ENCODE results near the gene ADAM11. TPM values are rescaled to one million over a fixed set of nuclear protein-coding genes. Genes with fewer than 3 reads are reported as not detected.
"Not testable (repeated sequence)": the region's sequence is repeated elsewhere in the genome, so short reads cannot be mapped to it uniquely, and the experiment has no call there.

Gene ADAM11
- under 1 TPM; 0.31 to 0.53 TPM for total RNA-seq

GRCh38 chr17:44758414-44759085 is at the start of gene ADAM11:
ADAM11 (plus strand) TSS chr17:44758988; CDS start chr17:44759200, 212 bp downstream.
- Mint-ChIP-seq H3K4me1 (ENCODE audit: low read depth in 2 of 2) (peaks cover 0 to 3% of the 10 kb centered on the region in 2 donors), H3K9me3 (no peaks in the 10 kb centered on the region), H3K4me3 (peak within 1 kb of the TSS; percentile 44), H3K27ac (no peak within 1 kb of the TSS), H3K27me3 (peaks cover 5 to 14% of the 10 kb centered on the region in 2 donors), H3K36me3 (no peaks in the 10 kb centered on the region)
- ATAC-seq (peak; percentile 13 to 30), DNase-seq (ENCODE audit: low spot score) (no peak)

GRCh38 chr17:44719444-44719843 is 39.3 kb upstream of the ADAM11 start:
- no peaks in the 10 kb centered on the region for H3K36me3 Mint-ChIP-seq
- H3K9me3 Mint-ChIP-seq = no peaks in the 10 kb centered on the region
- no peak for ATAC-seq
- no peak for DNase-seq (ENCODE audit: low spot score)
- no peak overlapping the region for H3K27ac Mint-ChIP-seq
- H3K27me3 Mint-ChIP-seq = no peaks in the 10 kb centered on the region
- H3K4me3 Mint-ChIP-seq = no peak overlapping the region
- no peaks in the 10 kb centered on the region for H3K4me1 Mint-ChIP-seq (ENCODE audit: low read depth in 2 of 2)

- Mint-ChIP-seq H3K27me3 (no peaks in the 10 kb centered on the region), H3K4me1 (ENCODE audit: low read depth in 2 of 2) (no peaks in the 10 kb centered on the region), H3K36me3 (no peaks in the 10 kb centered on the region), H3K9me3 (no peaks in the 10 kb centered on the region), H3K4me3 (no peak overlapping the region), H3K27ac (no peak overlapping the region)
- ATAC-seq (no peak), DNase-seq (ENCODE audit: low spot score) (no peak)
These were observed 36.5 kb upstream of the ADAM11 start for GRCh38 chr17:44722254-44722653.

GRCh38 chr17:44726121-44726520 is 32.7 kb upstream of the ADAM11 start:
- ATAC-seq = not testable (repeated sequence)

GRCh38 chr17:44733753-44734152 is 25.0 kb upstream of the ADAM11 start:
- Mint-ChIP-seq H3K4me3 (no peak overlapping the region), H3K9me3 (no peaks in the 10 kb centered on the region), H3K4me1 (ENCODE audit: low read depth in 2 of 2) (peaks cover 0 to 3% of the 10 kb centered on the region in 2 donors), H3K27me3 (no peaks in the 10 kb centered on the region), H3K27ac (no peak overlapping the region), H3K36me3 (no peaks in the 10 kb centered on the region)
- DNase-seq (ENCODE audit: low spot score) = no peak
- no peak for ATAC-seq

More at GRCh38 chr17:44726121-44726520, 32.7 kb upstream of the ADAM11 start:
- H3K27me3 Mint-ChIP-seq; H3K4me1 Mint-ChIP-seq (ENCODE audit: low read depth in 2 of 2); H3K36me3 Mint-ChIP-seq; H3K4me3 Mint-ChIP-seq; DNase-seq (ENCODE audit: low spot score); H3K27ac Mint-ChIP-seq; H3K9me3 Mint-ChIP-seq: not testable (repeated sequence)

- no peaks in the 10 kb centered on the region for H3K36me3 Mint-ChIP-seq
- DNase-seq (ENCODE audit: low spot score) = no peak
- no peak overlapping the region for H3K27ac Mint-ChIP-seq
- peaks cover 0 to 6% of the 10 kb centered on the region in 2 donors for H3K4me1 Mint-ChIP-seq (ENCODE audit: low read depth in 2 of 2)
- no peaks in the 10 kb centered on the region for H3K27me3 Mint-ChIP-seq
- H3K9me3 Mint-ChIP-seq = no peaks in the 10 kb centered on the region
- no peak for ATAC-seq
- no peak overlapping the region for H3K4me3 Mint-ChIP-seq
These were observed 24.5 kb upstream of the ADAM11 start for GRCh38 chr17:44734272-44734671.

- peak in 1 of 2 donors; percentile 27 for ATAC-seq
- DNase-seq (ENCODE audit: low spot score) = no peak
- Mint-ChIP-seq H3K9me3 (no peaks in the 10 kb centered on the region), H3K4me1 (ENCODE audit: low read depth in 2 of 2) (peaks cover 0 to 6% of the 10 kb centered on the region in 2 donors), H3K4me3 (no peak overlapping the region), H3K27ac (no peak overlapping the region), H3K27me3 (no peaks in the 10 kb centered on the region), H3K36me3 (no peaks in the 10 kb centered on the region)
These were observed 22.1 kb upstream of the ADAM11 start for GRCh38 chr17:44736551-44737240.

- H3K36me3 Mint-ChIP-seq = no peaks in the 10 kb centered on the region
- H3K4me1 Mint-ChIP-seq (ENCODE audit: low read depth in 2 of 2) = peaks cover 0 to 6% of the 10 kb centered on the region in 2 donors
- no peak overlapping the region for H3K4me3 Mint-ChIP-seq
- DNase-seq (ENCODE audit: low spot score) = no peak
- H3K27me3 Mint-ChIP-seq = no peaks in the 10 kb centered on the region
- H3K27ac Mint-ChIP-seq = no peak overlapping the region
- no peaks in the 10 kb centered on the region for H3K9me3 Mint-ChIP-seq
- ATAC-seq = peak; percentile 64 to 78
These were observed 20.4 kb upstream of the ADAM11 start for GRCh38 chr17:44738214-44738906.

- Mint-ChIP-seq H3K27ac (no peak overlapping the region), H3K36me3 (no peaks in the 10 kb centered on the region), H3K9me3 (no peaks in the 10 kb centered on the region), H3K27me3 (no peaks in the 10 kb centered on the region), H3K4me1 (ENCODE audit: low read depth in 2 of 2) (peaks cover 0 to 6% of the 10 kb centered on the region in 2 donors), H3K4me3 (no peak overlapping the region)
- DNase-seq (ENCODE audit: low spot score) (no peak), ATAC-seq (no peak)
These were observed 17.5 kb upstream of the ADAM11 start for GRCh38 chr17:44741316-44741715.

- H3K27ac Mint-ChIP-seq = no peak overlapping the region
- no peaks in the 10 kb centered on the region for H3K9me3 Mint-ChIP-seq
- H3K36me3 Mint-ChIP-seq = no peaks in the 10 kb centered on the region
- no peaks in the 10 kb centered on the region for H3K27me3 Mint-ChIP-seq
- H3K4me3 Mint-ChIP-seq = no peak overlapping the region
- ATAC-seq (no peak), DNase-seq (ENCODE audit: low spot score) (no peak)
- H3K4me1 Mint-ChIP-seq (ENCODE audit: low read depth in 2 of 2) = no peaks in the 10 kb centered on the region
These were observed 13.5 kb upstream of the ADAM11 start for GRCh38 chr17:44745301-44745700.

GRCh38 chr17:44745738-44746137 is 13.1 kb upstream of the ADAM11 start:
- H3K27ac Mint-ChIP-seq; H3K9me3 Mint-ChIP-seq; H3K36me3 Mint-ChIP-seq; DNase-seq (ENCODE audit: low spot score); H3K4me3 Mint-ChIP-seq; H3K27me3 Mint-ChIP-seq; ATAC-seq; H3K4me1 Mint-ChIP-seq (ENCODE audit: low read depth in 2 of 2): not testable (repeated sequence)

- no peak for DNase-seq (ENCODE audit: low spot score)
- Mint-ChIP-seq H3K4me3 (no peak overlapping the region), H3K4me1 (ENCODE audit: low read depth in 2 of 2) (no peaks in the 10 kb centered on the region), H3K36me3 (no peaks in the 10 kb centered on the region), H3K27ac (no peak overlapping the region), H3K9me3 (no peaks in the 10 kb centered on the region), H3K27me3 (no peaks in the 10 kb centered on the region)
- ATAC-seq = no peak
These were observed 11.2 kb upstream of the ADAM11 start for GRCh38 chr17:44747566-44747965.

GRCh38 chr17:44749076-44749979 is 9.5 kb upstream of the ADAM11 start:
- DNase-seq (ENCODE audit: low spot score) (no peak), ATAC-seq (peak in 1 of 2 donors; percentile 22)
- H3K27me3 Mint-ChIP-seq = no peaks in the 10 kb centered on the region
- H3K4me1 Mint-ChIP-seq (ENCODE audit: low read depth in 2 of 2) = no peaks in the 10 kb centered on the region
- no peak overlapping the region for H3K27ac Mint-ChIP-seq
- H3K4me3 Mint-ChIP-seq = no peak overlapping the region
- H3K36me3 Mint-ChIP-seq = no peaks in the 10 kb centered on the region
- H3K9me3 Mint-ChIP-seq = no peaks in the 10 kb centered on the region
